Keratinocyte (primary cell): Measurements from ENCODE around the gene CYP2S1.

ENCODE experiments used
- CTCF ChIP-seq, 3 experiments: IDR thresholded peaks in 1 of 3; conservative IDR thresholded peaks in 1 of 3; optimal IDR thresholded peaks in 1 of 3; 2 replicates in 2 of 3; 3 replicates in 1 of 3; pipeline versions ENCODE3 to v1.5.1; 2011; ENCODE audit warnings: low read length in 3 of 3, mild to moderate bottlenecking in 3 of 3, moderate library complexity in 2 of 3, control low read depth in 1 of 3, inconsistent platforms in 1 of 3; ENCODE audit not compliant: insufficient read depth in 2 of 3; ENCODE audit errors: extremely low read depth in 1 of 3
- EZH2 ChIP-seq: IDR thresholded peaks from one replicate; pipeline ENCODE4 v1.6.1; 2012; ENCODE audit warnings: inconsistent platforms, mild to moderate bottlenecking, low read length, moderate library complexity

GRCh38 chr19:41189425-41190065, 3.5 kb upstream of the CYP2S1 start:
- TF ChIP-seq CTCF (optimal IDR thresholded peaks at IDR 0.05 in 1 of 3, IDR thresholded peaks at IDR 0.05 in 1 of 3, conservative IDR thresholded peaks at IDR 0.05 in 1 of 3; ENCODE audit: extremely low read depth in 1 of 3, insufficient read depth in 2 of 3, low read length in 3 of 3) (no peak), EZH2 (no peak)
